Karpas-422 (cell line): Measurements from ENCODE around the gene SKAP1. TPM values are rescaled to one million over a fixed set of nuclear protein-coding genes. Genes with fewer than 3 reads are reported as not detected.

ENCODE experiments used
- DNase-seq: peaks from one replicate; pipeline ENCODE4 v3.0.0-alpha.2; 2015
- H2AFZ ChIP-seq: fragments of 200-600 bp; sonication (generic); 2 replicates; pipeline ENCODE4 v1.6.1; 2014; ENCODE audit warnings: antibody characterized with exemption, low read length, mixed read lengths
- H3K27ac ChIP-seq: fragments of 200-600 bp; sonication (generic); 2 replicates; pipeline ENCODE4 v1.5.1; 2014; ENCODE audit warnings: mild to moderate bottlenecking, low read length, moderate library complexity
- H3K27me3 ChIP-seq: fragments of 200-600 bp; sonication (generic); 2 replicates; pipeline ENCODE4 v1.6.1; 2014; ENCODE audit warnings: low read length, mixed read lengths
- H3K36me3 ChIP-seq: fragments of 200-600 bp; sonication (generic); 2 replicates; pipeline ENCODE4 v1.6.1; 2014; ENCODE audit warnings: low read length, mixed read lengths; ENCODE audit not compliant: insufficient read depth
- H3K4me1 ChIP-seq: fragments of 200-600 bp; sonication (generic); 2 replicates; pipeline ENCODE4 v1.6.1; 2014; ENCODE audit warnings: mild to moderate bottlenecking, low read length, mixed read lengths
- H3K4me2 ChIP-seq: fragments of 200-600 bp; sonication (generic); 2 replicates; pipeline ENCODE4 v1.6.1; 2014; ENCODE audit warnings: low read length, low read depth, mild to moderate bottlenecking; ENCODE audit not compliant: poor library complexity, severe bottlenecking
- H3K4me3 ChIP-seq: fragments of 200-600 bp; sonication (generic); 2 replicates; pipeline ENCODE4 v1.5.1; 2014; ENCODE audit warnings: mild to moderate bottlenecking, antibody characterized with exemption, low read length, mixed read lengths
- H3K79me2 ChIP-seq: fragments of 200-600 bp; sonication (generic); 2 replicates; pipeline ENCODE4 v1.6.1; 2014; ENCODE audit warnings: mild to moderate bottlenecking, low read length, mixed read lengths
- H3K9ac ChIP-seq: fragments of 200-600 bp; sonication (generic); 2 replicates; pipeline ENCODE4 v1.6.0; 2014; ENCODE audit warnings: low read length
- H3K9me2 ChIP-seq: fragments of 200-600 bp; sonication (generic), shearing (Covaris generic); replicated peaks from 2 replicates; pipeline ENCODE4 v1.6.0; 2014; ENCODE audit warnings: mild to moderate bottlenecking, low read length, moderate library complexity; ENCODE audit not compliant: insufficient read depth
- H3K9me3 ChIP-seq: fragments of 300-700, 200-600 bp; sonication (generic); 2 replicates; pipeline ENCODE4 v1.6.1; 2014; ENCODE audit warnings: low read length, mixed read lengths
- H4K20me1 ChIP-seq: fragments of 200-600 bp; sonication (generic); 2 replicates; pipeline ENCODE4 v1.6.1; 2014; ENCODE audit warnings: mild to moderate bottlenecking, antibody characterized with exemption, low read length, low read depth; ENCODE audit not compliant: insufficient read depth
- total RNA-seq: library from RNA; depleted of rRNA; stranded (reverse); fragments of >200 nt; shearing (Covaris generic); gene quantifications from 2 replicates; pipeline ENCODE4 v1.2.3, GENCODE V29; 2014; ENCODE audit warnings: low replicate concordance

The SKAP1 gene
- total RNA-seq, 1 experiment from 2014 or later: 1.2 TPM

DNA sequence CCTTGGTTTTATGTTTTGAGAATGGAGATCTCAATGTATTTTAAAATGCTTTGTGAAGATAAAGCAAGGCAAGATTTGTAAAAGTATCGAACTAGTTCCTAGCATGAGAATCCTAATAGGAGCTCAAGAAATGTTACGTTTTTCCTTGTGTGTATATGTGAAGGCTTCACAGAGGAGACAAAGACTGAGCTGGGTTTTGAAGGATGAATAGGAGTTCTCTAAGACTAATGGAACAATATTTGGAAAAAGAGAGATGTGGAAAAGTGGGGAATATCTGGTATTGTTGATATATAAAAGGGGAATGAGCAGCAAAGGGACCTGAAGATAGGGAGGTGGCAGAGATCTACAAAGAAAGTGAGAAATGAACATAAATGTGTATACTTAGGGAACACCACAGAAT lies 195.1 kb downstream of the SKAP1 start:
- no peaks in the 10 kb centered on the region for H4K20me1 ChIP-seq
- H3K4me3 ChIP-seq: no peak overlapping the region
- no peaks in the 10 kb centered on the region for H3K9me2 ChIP-seq
- H2AFZ ChIP-seq: no peak overlapping the region
- H3K27ac ChIP-seq: no peak overlapping the region
- no peak overlapping the region for H3K4me2 ChIP-seq
- no peaks in the 10 kb centered on the region for H3K4me1 ChIP-seq
- no peak for DNase-seq
- no peaks in the 10 kb centered on the region for H3K79me2 ChIP-seq
- no peaks in the 10 kb centered on the region for H3K9me3 ChIP-seq
- H3K36me3 ChIP-seq: no peaks in the 10 kb centered on the region
- H3K9ac ChIP-seq: no peak overlapping the region
- no peaks in the 10 kb centered on the region for H3K27me3 ChIP-seq

DNA sequence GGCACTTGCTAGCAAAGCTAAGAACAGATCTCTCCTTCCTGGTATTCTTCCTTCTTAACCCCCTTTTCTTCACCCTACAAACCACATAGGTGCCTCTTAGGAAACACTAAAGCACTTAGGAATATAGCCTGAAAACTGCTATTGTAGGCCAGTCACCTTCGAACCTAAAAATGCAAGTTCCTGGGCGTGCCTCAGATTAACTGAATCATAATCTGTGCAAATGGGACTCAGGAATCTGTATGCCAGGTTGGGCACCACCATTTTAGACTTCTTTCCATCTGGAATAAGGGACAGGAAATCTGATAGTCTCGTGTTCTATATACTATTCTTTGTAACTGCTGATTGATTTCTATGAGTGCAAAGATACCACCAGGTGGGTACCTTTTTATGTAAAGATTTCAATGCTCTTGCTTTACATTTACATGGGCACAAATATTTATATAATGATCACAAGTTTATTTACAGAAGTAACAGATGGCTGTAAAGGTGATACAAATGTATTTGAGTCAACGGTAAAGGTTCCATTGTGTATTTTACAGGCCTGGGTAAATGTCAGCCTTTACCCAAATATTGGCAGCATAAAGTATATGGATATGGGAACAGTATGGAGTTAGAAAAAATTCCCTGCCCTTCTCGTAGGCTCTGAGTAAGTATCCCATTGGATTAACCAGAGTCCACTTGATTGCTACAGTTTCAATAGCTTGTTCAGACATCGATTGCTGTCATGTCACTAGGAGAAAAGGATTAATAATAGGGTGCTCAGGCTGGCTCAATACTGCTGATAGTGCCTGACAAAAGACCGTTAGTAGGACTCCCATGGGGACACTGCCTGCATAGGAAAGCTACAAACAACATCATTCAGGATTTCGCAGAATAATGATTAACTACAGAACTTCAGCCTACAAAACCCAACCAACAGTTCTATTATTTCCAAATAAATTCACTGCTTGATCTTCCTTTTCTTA lies 197.7 kb downstream of the SKAP1 start:
- H3K9me3 ChIP-seq: no peaks in the 10 kb centered on the region
- no peak overlapping the region for H3K9ac ChIP-seq
- no peak for DNase-seq
- no peak overlapping the region for H3K27ac ChIP-seq
- H2AFZ ChIP-seq: no peak overlapping the region
- H3K36me3 ChIP-seq: no peaks in the 10 kb centered on the region
- no peaks in the 10 kb centered on the region for H3K27me3 ChIP-seq
- H3K9me2 ChIP-seq: no peaks in the 10 kb centered on the region
- H3K4me2 ChIP-seq: no peak overlapping the region
- no peaks in the 10 kb centered on the region for H4K20me1 ChIP-seq
- no peak overlapping the region for H3K4me3 ChIP-seq
- no peaks in the 10 kb centered on the region for H3K4me1 ChIP-seq
- H3K79me2 ChIP-seq: no peaks in the 10 kb centered on the region

DNA sequence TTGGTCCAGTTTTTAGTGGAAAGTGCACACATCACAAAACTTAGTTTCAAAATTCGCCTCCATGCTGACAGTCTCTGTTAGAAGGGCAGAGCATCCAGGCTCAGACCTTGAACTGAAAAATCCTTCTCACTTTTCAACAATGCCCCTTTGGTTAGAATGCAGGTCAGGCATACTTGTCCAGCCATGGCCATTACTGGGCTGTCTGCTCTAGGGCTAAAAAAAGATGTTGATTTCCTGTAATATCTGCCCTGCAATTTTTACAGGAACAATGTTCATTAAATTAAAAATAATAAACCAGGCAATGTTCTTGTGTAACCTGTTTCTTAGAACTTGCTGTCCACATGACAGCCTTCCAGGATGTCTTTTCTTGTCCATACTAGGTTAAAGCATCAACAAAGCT lies 200.1 kb downstream of the SKAP1 start:
- Histone ChIP-seq H3K4me3 (no peak overlapping the region), H3K9me2 (no peaks in the 10 kb centered on the region), H2AFZ (no peak overlapping the region), H4K20me1 (no peaks in the 10 kb centered on the region), H3K36me3 (no peaks in the 10 kb centered on the region), H3K9me3 (no peaks in the 10 kb centered on the region), H3K79me2 (no peaks in the 10 kb centered on the region), H3K4me2 (no peak overlapping the region), H3K4me1 (no peaks in the 10 kb centered on the region), H3K27ac (no peak overlapping the region), H3K9ac (no peak overlapping the region), H3K27me3 (no peaks in the 10 kb centered on the region)
- no peak for DNase-seq

DNA sequence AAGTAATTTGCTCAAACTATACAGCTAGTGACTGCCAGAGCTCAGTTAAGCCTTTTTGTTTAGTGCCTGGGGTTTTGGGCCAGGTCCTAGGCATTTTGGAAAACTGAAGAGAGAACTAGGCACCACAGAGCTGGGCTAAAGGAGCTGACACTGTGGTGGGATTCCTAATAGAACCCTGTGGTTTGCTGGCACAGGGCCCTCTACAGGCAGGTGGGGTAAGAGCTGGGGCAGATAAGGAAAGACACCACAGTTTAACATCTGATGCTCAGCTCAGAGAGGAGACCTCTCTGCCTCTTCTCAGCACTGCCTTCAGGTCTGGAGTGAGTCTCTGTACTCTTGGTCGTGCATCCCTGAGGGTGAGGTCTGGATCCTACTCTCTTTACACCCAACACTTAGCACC lies 201.3 kb downstream of the SKAP1 start:
- Histone ChIP-seq H3K9me2 (no peaks in the 10 kb centered on the region), H3K27ac (no peak overlapping the region), H3K4me2 (no peak overlapping the region), H3K79me2 (no peaks in the 10 kb centered on the region), H2AFZ (no peak overlapping the region), H3K4me1 (no peaks in the 10 kb centered on the region), H4K20me1 (no peaks in the 10 kb centered on the region), H3K36me3 (no peaks in the 10 kb centered on the region), H3K27me3 (no peaks in the 10 kb centered on the region), H3K9me3 (no peaks in the 10 kb centered on the region), H3K9ac (no peak overlapping the region), H3K4me3 (no peak overlapping the region)
- peak; percentile 48 for DNase-seq

DNA sequence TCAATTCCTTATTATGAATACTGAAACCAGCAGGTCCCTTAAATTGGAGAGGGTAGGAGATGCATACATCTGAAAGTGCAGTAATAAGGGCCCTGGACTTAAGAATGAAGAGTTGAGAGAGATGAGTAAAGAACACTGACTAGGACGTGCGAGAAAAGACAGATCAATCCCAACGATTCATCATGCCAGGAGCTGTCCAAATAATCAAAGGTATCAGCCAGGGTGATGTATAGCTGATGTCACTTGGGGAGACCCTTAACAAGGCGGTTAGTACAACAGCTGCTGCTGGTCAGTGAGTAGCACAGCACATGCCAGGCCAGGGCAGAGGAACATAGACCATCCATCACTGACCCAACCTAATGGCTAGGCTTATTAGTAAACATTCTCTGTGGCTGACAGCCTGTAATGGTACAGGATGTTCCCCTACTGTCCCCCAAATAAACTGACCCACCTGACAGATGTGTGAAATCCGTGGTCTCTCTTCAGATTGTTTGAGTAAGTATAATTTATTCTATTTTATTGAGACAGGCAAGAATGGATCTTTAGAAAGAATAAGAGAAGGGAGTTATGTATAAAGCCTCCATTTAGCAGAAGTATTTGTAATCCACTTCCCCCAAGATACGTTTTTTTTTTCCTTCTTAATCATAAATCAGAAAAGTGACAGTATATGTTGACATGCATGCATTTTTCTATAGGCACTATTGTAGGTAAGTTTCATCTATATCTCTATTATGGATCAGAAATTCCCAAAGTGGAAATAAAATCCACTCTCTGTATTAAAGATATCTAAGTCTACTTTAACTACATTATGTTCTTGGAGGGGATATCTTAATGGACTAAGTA lies 204.1 kb downstream of the SKAP1 start:
- H3K4me1 ChIP-seq: no peaks in the 10 kb centered on the region
- no peak overlapping the region for H3K9ac ChIP-seq
- no peak overlapping the region for H2AFZ ChIP-seq
- no peaks in the 10 kb centered on the region for H3K9me2 ChIP-seq
- H3K4me3 ChIP-seq: no peak overlapping the region
- H3K27me3 ChIP-seq: no peaks in the 10 kb centered on the region
- no peaks in the 10 kb centered on the region for H3K79me2 ChIP-seq
- H4K20me1 ChIP-seq: no peaks in the 10 kb centered on the region
- no peak overlapping the region for H3K4me2 ChIP-seq
- no peaks in the 10 kb centered on the region for H3K36me3 ChIP-seq
- no peak overlapping the region for H3K27ac ChIP-seq
- H3K9me3 ChIP-seq: no peaks in the 10 kb centered on the region
- DNase-seq: no peak

DNA sequence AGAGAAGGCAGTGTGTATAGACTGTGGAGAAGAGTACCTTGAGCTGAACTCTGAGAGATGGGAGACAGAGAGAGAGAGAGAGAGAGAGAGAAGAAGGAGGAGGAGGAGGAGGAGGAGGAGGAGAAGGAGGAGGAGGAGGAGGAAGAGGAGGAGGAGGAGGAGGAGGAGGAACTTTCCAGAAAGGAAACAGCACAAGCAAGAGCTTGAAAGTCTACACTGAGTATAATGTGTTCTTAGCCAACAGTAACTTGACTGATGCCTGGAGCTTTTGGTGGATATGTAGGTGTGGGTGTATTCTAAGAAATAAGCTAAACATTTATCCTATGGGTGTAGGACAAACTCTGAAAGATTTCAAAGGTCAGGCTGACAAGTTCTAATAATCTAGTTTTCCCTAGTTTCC lies 206.1 kb downstream of the SKAP1 start:
- no peak overlapping the region for H3K4me2 ChIP-seq
- no peak overlapping the region for H2AFZ ChIP-seq
- DNase-seq: no peak
- H4K20me1 ChIP-seq: no peaks in the 10 kb centered on the region
- H3K27me3 ChIP-seq: no peaks in the 10 kb centered on the region
- H3K9me3 ChIP-seq: no peaks in the 10 kb centered on the region
- no peaks in the 10 kb centered on the region for H3K79me2 ChIP-seq
- no peaks in the 10 kb centered on the region for H3K4me1 ChIP-seq
- no peak overlapping the region for H3K27ac ChIP-seq
- no peaks in the 10 kb centered on the region for H3K36me3 ChIP-seq
- H3K4me3 ChIP-seq: no peak overlapping the region
- no peak overlapping the region for H3K9ac ChIP-seq
- H3K9me2 ChIP-seq: no peaks in the 10 kb centered on the region

DNA sequence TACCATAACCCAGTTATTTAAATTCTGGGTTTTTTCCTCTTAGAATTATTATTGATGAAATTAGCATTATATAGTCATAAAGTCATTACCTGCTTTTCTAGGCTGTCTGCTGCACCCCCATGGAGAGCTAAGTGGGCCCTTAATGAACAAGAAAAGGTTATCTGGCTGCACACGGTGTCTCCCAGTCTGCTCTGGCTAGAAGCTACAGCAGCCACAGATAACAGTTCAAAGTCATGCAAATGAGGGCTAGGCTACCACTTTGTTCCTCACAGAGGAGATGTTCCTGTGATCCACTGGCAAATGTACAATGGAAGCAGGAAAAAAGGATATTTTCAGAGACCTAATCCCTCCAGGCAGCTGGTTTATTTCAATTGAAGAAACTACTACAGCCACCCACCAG lies 210.4 kb downstream of the SKAP1 start:
- H3K27me3 ChIP-seq: no peaks in the 10 kb centered on the region
- H3K79me2 ChIP-seq: no peaks in the 10 kb centered on the region
- H3K9me2 ChIP-seq: no peaks in the 10 kb centered on the region
- no peak overlapping the region for H3K4me2 ChIP-seq
- no peaks in the 10 kb centered on the region for H3K4me1 ChIP-seq
- H3K9ac ChIP-seq: no peak overlapping the region
- H3K27ac ChIP-seq: no peak overlapping the region
- no peak for DNase-seq
- no peak overlapping the region for H2AFZ ChIP-seq
- no peaks in the 10 kb centered on the region for H4K20me1 ChIP-seq
- no peaks in the 10 kb centered on the region for H3K36me3 ChIP-seq
- H3K9me3 ChIP-seq: no peaks in the 10 kb centered on the region
- no peak overlapping the region for H3K4me3 ChIP-seq

DNA sequence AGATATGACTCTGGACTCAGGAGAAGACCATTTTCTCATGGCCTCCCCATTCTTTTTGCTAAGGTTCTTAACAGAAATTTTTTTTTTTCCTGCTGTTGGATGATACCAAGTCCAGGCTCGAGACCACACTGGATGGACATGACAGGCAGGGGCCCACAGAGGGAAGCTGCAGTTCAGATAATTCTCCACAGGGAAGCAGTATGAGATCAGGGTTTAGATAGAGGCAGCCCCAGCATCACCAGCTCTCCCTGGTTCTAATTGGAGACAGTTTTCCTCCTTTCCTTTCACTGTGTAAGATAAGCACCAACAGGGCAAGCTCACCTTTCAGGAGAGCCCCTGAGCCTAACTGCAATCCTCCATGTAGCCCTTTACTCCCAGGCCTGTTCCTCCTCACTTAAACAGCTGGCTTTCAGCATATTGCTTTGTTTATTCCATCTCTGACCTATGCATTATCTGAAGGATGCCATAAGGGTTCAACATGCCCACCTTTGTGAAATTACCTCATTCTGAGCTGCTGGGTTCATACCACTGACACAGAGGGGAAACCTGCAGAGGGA lies 214.4 kb downstream of the SKAP1 start:
- no peaks in the 10 kb centered on the region for H4K20me1 ChIP-seq
- H2AFZ ChIP-seq: no peak overlapping the region
- DNase-seq: peak; percentile 45
- H3K27me3 ChIP-seq: no peaks in the 10 kb centered on the region
- no peak overlapping the region for H3K27ac ChIP-seq
- no peak overlapping the region for H3K4me3 ChIP-seq
- H3K9me3 ChIP-seq: no peaks in the 10 kb centered on the region
- no peaks in the 10 kb centered on the region for H3K4me1 ChIP-seq
- no peak overlapping the region for H3K4me2 ChIP-seq
- no peaks in the 10 kb centered on the region for H3K9me2 ChIP-seq
- no peaks in the 10 kb centered on the region for H3K79me2 ChIP-seq
- H3K36me3 ChIP-seq: no peaks in the 10 kb centered on the region
- H3K9ac ChIP-seq: no peak overlapping the region
